A549 (cell line): Measurements from ENCODE around the gene UGT1A5. TPM values are rescaled to one million over a fixed set of nuclear protein-coding genes. Genes with fewer than 3 reads are reported as not detected.

Experiments
- ATAC-seq, 2 experiments: fragments of 200-7000 bp in 1 of 2; fragments of >200 bp in 1 of 2; cut with Nextera tagmentation in 1 of 2; cut with Tn5 transposase in 1 of 2; 3 replicates each; pipeline versions ENCODE4 v1.8.0 to v1.9.1; 2018 to 2020; ENCODE audit warnings: mild to moderate bottlenecking in 1 of 2, moderate library complexity in 1 of 2
- CTCF ChIA-PET: fragments of 300-600 bp; sonication (Branson Sonifier 250); formaldehyde crosslinking; extraction: SDS; loops from one replicate; lab custom pipeline; 2021; ENCODE audit warnings: antibody characterized with exemption, inconsistent platforms; lab: Yijun Ruan, JAX
- POLR2A ChIA-PET: fragments of 350-600 bp; formaldehyde crosslinking; extraction: SDS; loops from one replicate; lab custom pipeline; 2021; ENCODE audit warnings: antibody characterized with exemption, inconsistent platforms; lab: Yijun Ruan, JAX
- DNase-seq, 2 experiments: peaks; one replicate each; pipeline versions ENCODE4 v3.0.0 to v3.0.0-alpha.2; 2011 to 2016; ENCODE audit warnings: low read depth in 1 of 2, low spot score in 1 of 2
- FAIRE-seq: peaks from 2 replicates; lab custom pipeline; 2011; peaks lifted over from hg19 to GRCh38; lab: Jason Lieb, UNC
- H3K27ac ChIP-seq, 2 experiments: fragments of >200 bp; sonication (Bioruptor Twin); formaldehyde crosslinking; 3 replicates each; pipeline ENCODE4 v1.5.1; 2016 to 2017
- H3K4me1 ChIP-seq: fragments of >200 bp; sonication (Bioruptor Twin); formaldehyde crosslinking; 3 replicates; pipeline ENCODE4 v1.6.1; 2016
- H3K4me2 ChIP-seq: fragments of >200 bp; sonication (Bioruptor Twin); formaldehyde crosslinking; 3 replicates; pipeline ENCODE4 v1.6.1; 2016
- H3K4me3 ChIP-seq: fragments of >200 bp; sonication (Bioruptor Twin); formaldehyde crosslinking; 3 replicates; pipeline ENCODE4 v1.5.1; 2016
- H3K9me3 ChIP-seq: fragments of >200 bp; sonication (Bioruptor Twin); formaldehyde crosslinking; 3 replicates; pipeline ENCODE4 v1.6.1; 2016
- ATOH8 ChIP-seq: fragments of 250-450 bp; sonication (Bioruptor Pico); IDR thresholded peaks from 2 replicates; pipeline ENCODE4 v1.5.0; 2020; ENCODE audit warnings: low read depth, mild to moderate bottlenecking, moderate library complexity
- CEBPB ChIP-seq, 2 experiments: fragments of >200 bp in 1 of 2; sonication (Bioruptor Twin) in 1 of 2; formaldehyde crosslinking in 1 of 2; IDR thresholded peaks; 2 replicates each; pipeline ENCODE4 v1.6.1; 2012 to 2016
- CHD2 ChIP-seq: fragments of 150-350 bp; IDR thresholded peaks from 2 replicates; pipeline ENCODE4 v1.6.1; 2014; ENCODE audit warnings: low read length; ENCODE audit not compliant: partially characterized antibody
- EP300 ChIP-seq, 2 experiments: fragments of >200 bp; sonication (Bioruptor Twin); formaldehyde crosslinking; IDR thresholded peaks; 2 replicates in 1 of 2; 3 replicates in 1 of 2; pipeline ENCODE4 v1.6.1; 2016 to 2017
- HMGXB4 ChIP-seq: fragments of 250-450 bp; sonication (Bioruptor Pico); IDR thresholded peaks from 2 replicates; pipeline ENCODE4 v1.5.0; 2021; ENCODE audit warnings: mild to moderate bottlenecking, moderate library complexity, borderline replicate concordance
- HOXB13 ChIP-seq: fragments of 250-450 bp; sonication (Bioruptor Pico); IDR thresholded peaks from 2 replicates; pipeline ENCODE4 v1.5.0; 2020; ENCODE audit warnings: low read depth, mild to moderate bottlenecking, moderate library complexity
- HOXB5 ChIP-seq: fragments of 250-450 bp; sonication (Bioruptor Pico); IDR thresholded peaks from 2 replicates; pipeline ENCODE4 v1.5.0; 2020; ENCODE audit warnings: mild to moderate bottlenecking, moderate library complexity
- MYC ChIP-seq: IDR thresholded peaks from 2 replicates; pipeline ENCODE4 v1.6.1; 2012; ENCODE audit warnings: mild to moderate bottlenecking, inconsistent platforms, low read length, improper control_type of control experiment, borderline replicate concordance
- NFE2L2 ChIP-seq: fragments of 150-350 bp; conservative IDR thresholded peaks from 2 replicates; pipeline ENCODE4 v1.6.1; 2014; ENCODE audit warnings: low read length
- PHF8 ChIP-seq: fragments of 200-600 bp; sonication (generic); IDR thresholded peaks from 2 replicates; pipeline ENCODE4 v1.6.1; 2016; ENCODE audit warnings: low read depth, mild to moderate bottlenecking, antibody characterized with exemption, moderate library complexity, borderline replicate concordance
- RCOR1 ChIP-seq: fragments of 150-350 bp; IDR thresholded peaks from 2 replicates; pipeline ENCODE4 v1.6.1; 2014; ENCODE audit warnings: antibody characterized with exemption, low read length, low read depth
- REST ChIP-seq: fragments of 200-600 bp; sonication (generic); IDR thresholded peaks from 2 replicates; pipeline ENCODE4 v1.6.1; 2016; ENCODE audit warnings: antibody characterized with exemption, mild to moderate bottlenecking, moderate library complexity
- RFX5 ChIP-seq: fragments of 450-650 bp; IDR thresholded peaks from 2 replicates; pipeline ENCODE4 v1.7.1; 2014; ENCODE audit warnings: antibody characterized with exemption, mild to moderate bottlenecking, moderate library complexity
- RNF2 ChIP-seq: fragments of 200-600 bp; sonication (generic); IDR thresholded peaks from 2 replicates; pipeline ENCODE4 v1.6.1; 2016; ENCODE audit warnings: low read depth, mild to moderate bottlenecking, antibody characterized with exemption, moderate library complexity, borderline replicate concordance
- SMC3 ChIP-seq: fragments of >200 bp; sonication (Bioruptor Twin); formaldehyde crosslinking; IDR thresholded peaks from 3 replicates; pipeline ENCODE4 v1.6.1; 2018; ENCODE audit warnings: inconsistent platforms
- ZNF302 ChIP-seq: fragments of 250-450 bp; sonication (Bioruptor Pico); IDR thresholded peaks from 2 replicates; pipeline ENCODE4 v1.9.0; 2021; ENCODE audit warnings: inconsistent platforms, mild to moderate bottlenecking, moderate library complexity
- WGBS: methylation state at CpG from one replicate; pipeline ENCODE4 v1.1.6; 2017; ENCODE audit errors: missing lambda C conversion rate; 5-methylcytosine and 5-hydroxymethylcytosine counted together
- polyA plus RNA-seq, 4 experiments: library from polyadenylated mRNA; depleted of rRNA in 3 of 4; stranded (reverse); fragments of >200 nt; fragmentation: RNase III in 1 of 4; extraction: RNeasy Plus Mini Kit Qiagen cat#74134 plus additional on column Dnase treatment in 1 of 4; gene quantifications; 2 replicates in 3 of 4; 3 replicates in 1 of 4; pipeline ENCODE4 v1.2.3, GENCODE V29; 2011 to 2017
- TF ChIP-seq, protein P1 (sequence below): fragments of >200 bp; sonication (Bioruptor Twin); formaldehyde crosslinking; IDR thresholded peaks from 2 replicates; pipeline ENCODE4 v1.6.1; 2016
- TF ChIP-seq, protein P2 (sequence below): fragments of 450-650 bp; IDR thresholded peaks from 2 replicates; pipeline ENCODE4 v1.6.1; 2014; ENCODE audit warnings: antibody characterized with exemption
- TF ChIP-seq, protein P3 (sequence below): IDR thresholded peaks from 2 replicates; pipeline ENCODE4 v1.6.1; 2012; ENCODE audit warnings: low read depth, borderline replicate concordance

The UGT1A5 gene
- polyA plus RNA-seq, 2 of the 4 experiments (the other 2 are of a cell fraction): 0.05 TPM; not detected in 1

GRCh38 chr2:233801357-233802131 lies 88.8 kb downstream of the UGT1A5 start:
- no peak for TF ChIP-seq RFX5
- no peak for TF ChIP-seq PHF8
- no peak for TF ChIP-seq RNF2
- TF ChIP-seq, all 56 proteins: peak for 0
- DNase-seq (no peak), FAIRE-seq (no peak), ATAC-seq (peak in 1 of 2 experiments; percentile 50; a peak in 2 of 6 replicates)
- ChIA-PET CTCF (interaction anchor here (0.5 to 0.9 kb wide), 2 partner anchors 31 to 259 kb away, joined by 3 to 4 read pairs; no protein-coding TSS in a partner anchor), POLR2A (no interaction called here)
- H3K27ac ChIP-seq: peak overlapping the region; percentile 27 to 65; a peak in 4 of 6 replicates
- peaks cover 8% of the 10 kb centered on the region for H3K4me1 ChIP-seq
- H3K9me3 ChIP-seq: no peaks in the 10 kb centered on the region
- H3K4me3 ChIP-seq: no peak overlapping the region
- WGBS: 84% methylated on average over 9 of the region's 9 CpGs
- peak overlapping the region; percentile 39; the same call in 1 of the 3 replicates for H3K4me2 ChIP-seq

DNA sequence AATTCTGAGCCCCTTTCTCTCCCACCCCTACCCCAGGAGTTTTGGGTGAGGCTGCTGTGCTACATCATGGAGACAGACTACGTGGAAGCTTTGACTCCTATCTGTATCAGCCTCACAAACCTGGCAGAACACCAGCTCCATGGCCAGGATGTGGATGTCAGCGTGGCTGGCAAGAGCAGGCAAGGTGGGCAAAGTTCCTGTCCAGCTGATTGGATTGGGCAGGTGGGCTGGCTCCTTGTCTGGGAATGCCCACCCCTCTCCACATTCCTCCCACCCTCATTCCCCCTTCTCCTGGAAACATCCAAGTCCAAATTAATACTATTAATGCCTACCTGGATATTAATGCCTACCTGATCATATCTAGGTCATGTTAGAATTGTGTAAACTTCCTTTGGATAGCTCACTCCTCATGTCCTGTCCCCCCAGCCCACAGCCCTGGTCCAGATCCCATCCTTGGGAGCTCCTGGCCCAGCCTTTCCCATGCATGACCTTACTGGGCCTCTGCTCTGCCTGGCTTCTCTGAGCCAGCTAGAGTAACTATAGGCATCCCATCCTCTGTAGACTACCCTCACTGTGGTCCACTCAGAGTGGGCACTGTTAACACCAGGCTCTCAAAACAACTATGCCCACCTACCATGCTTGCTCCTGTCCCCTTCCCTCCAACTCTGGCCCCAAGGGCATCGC lies 89.6 kb downstream of the UGT1A5 start:
- Histone ChIP-seq H3K4me2 (no peak overlapping the region), H3K4me3 (no peak overlapping the region), H3K4me1 (peaks cover 8% of the 10 kb centered on the region), H3K9me3 (no peaks in the 10 kb centered on the region), H3K27ac (peak overlapping the region; percentile 18 to 65; a peak in 3 of 6 replicates)
- no peak for FAIRE-seq
- POLR2A ChIA-PET: no interaction called here
- ATAC-seq: no peak
- CTCF ChIA-PET: interaction anchor here (0.9 kb wide), 1 partner anchor 30 kb away, joined by 3 read pairs; no protein-coding TSS in a partner anchor
- WGBS: 100% methylated on average over 2 of the region's 3 CpGs
- TF ChIP-seq EP300 (IDR thresholded peaks at IDR 0.05): no peak
- TF ChIP-seq, protein P1, sequence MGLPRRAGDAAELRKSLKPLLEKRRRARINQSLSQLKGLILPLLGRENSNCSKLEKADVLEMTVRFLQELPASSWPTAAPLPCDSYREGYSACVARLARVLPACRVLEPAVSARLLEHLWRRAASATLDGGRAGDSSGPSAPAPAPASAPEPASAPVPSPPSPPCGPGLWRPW: no peak
- no peak for TF ChIP-seq HOXB5 (CRISPR knock-in tag)
- TF ChIP-seq, protein P2, sequence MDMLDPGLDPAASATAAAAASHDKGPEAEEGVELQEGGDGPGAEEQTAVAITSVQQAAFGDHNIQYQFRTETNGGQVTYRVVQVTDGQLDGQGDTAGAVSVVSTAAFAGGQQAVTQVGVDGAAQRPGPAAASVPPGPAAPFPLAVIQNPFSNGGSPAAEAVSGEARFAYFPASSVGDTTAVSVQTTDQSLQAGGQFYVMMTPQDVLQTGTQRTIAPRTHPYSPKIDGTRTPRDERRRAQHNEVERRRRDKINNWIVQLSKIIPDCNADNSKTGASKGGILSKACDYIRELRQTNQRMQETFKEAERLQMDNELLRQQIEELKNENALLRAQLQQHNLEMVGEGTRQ: no peak
- no peak for DNase-seq

DNA sequence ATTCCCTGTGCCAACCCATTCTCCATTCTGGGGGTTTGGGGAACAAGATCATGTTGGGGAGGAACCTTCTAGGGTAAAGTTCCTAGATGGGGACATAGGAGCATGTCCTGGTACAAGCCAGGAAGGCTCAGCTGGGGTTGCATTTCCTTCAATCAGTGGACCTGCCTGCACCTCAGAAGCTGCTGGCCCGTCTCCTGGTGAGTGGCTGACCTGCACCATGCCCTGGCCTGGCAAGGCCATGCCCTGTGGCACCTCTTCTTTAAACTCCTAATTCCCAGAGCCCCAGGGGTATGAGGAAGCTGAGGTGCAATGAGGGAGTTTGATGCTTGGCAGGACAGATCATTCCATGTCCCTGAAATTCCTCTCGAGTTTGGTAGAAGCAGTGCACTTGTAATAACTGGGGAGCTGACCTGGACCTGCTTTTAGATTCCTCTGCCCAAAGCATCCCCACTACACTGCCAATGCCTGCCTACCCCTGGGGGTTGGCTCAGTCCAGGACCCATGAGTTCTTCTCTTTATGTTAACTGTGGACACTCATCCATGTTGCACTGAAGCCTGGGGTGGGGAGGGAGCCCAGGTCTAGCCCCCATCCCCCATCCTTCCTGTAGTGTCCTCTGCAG lies 90.7 kb downstream of the UGT1A5 start:
- peaks cover 8% of the 10 kb centered on the region for H3K4me1 ChIP-seq
- POLR2A ChIA-PET: no interaction called here
- no peak overlapping the region for H3K4me2 ChIP-seq
- no peaks in the 10 kb centered on the region for H3K9me3 ChIP-seq
- H3K27ac ChIP-seq: peak overlapping the region in 1 of 2 experiments; percentile 65; a peak in 3 of 6 replicates
- FAIRE-seq (no peak), ATAC-seq (no peak), DNase-seq (no peak)
- CTCF ChIA-PET: interaction anchor here (1.3 kb wide), 1 partner anchor 8 kb away, joined by 4 read pairs; no protein-coding TSS in a partner anchor
- 72% methylated on average over 2 of the region's 2 CpGs for WGBS
- no peak overlapping the region for H3K4me3 ChIP-seq
- TF ChIP-seq PHF8: no peak
- TF ChIP-seq RFX5: no peak
- no peak for TF ChIP-seq SMC3
- TF ChIP-seq HOXB13 (CRISPR knock-in tag): no peak
- TF ChIP-seq REST: no peak
- TF ChIP-seq, protein P3, sequence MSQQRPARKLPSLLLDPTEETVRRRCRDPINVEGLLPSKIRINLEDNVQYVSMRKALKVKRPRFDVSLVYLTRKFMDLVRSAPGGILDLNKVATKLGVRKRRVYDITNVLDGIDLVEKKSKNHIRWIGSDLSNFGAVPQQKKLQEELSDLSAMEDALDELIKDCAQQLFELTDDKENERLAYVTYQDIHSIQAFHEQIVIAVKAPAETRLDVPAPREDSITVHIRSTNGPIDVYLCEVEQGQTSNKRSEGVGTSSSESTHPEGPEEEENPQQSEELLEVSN: no peak
- TF ChIP-seq HMGXB4 (CRISPR knock-in tag): no peak
- TF ChIP-seq CHD2: no peak
- no peak for TF ChIP-seq NFE2L2
- no peak for TF ChIP-seq RCOR1
- TF ChIP-seq ZNF302 (CRISPR knock-in tag): no peak
- TF ChIP-seq MYC: no peak
- no peak for TF ChIP-seq ATOH8 (CRISPR knock-in tag)
- TF ChIP-seq HOXB5 (CRISPR knock-in tag): no peak
- TF ChIP-seq CEBPB (IDR thresholded peaks at IDR 0.05): no peak
